HCT116 (cell line): Measurements from ENCODE around the gene INPP4A. TPM values are rescaled to one million over a fixed set of nuclear protein-coding genes. Genes with fewer than 3 reads are reported as not detected.

Experiments used
- ATAC-seq: fragments of 200-7000 bp; cut with Tn5 transposase; 2 replicates; pipeline ENCODE4 v1.9.1; 2020; ENCODE audit warnings: mild to moderate bottlenecking, moderate library complexity
- BruUV-seq: library from RNA; stranded (reverse); fragments of 400-500 nt; replicated peaks from 2 replicates; lab custom pipeline; 2021; lab: Mats Ljungman, UMichigan
- CTCF ChIA-PET: fragments of 300-600 bp; sonication (Branson Sonifier 250); formaldehyde crosslinking; loops from one replicate; lab custom pipeline; 2021; ENCODE audit warnings: antibody characterized with exemption; lab: Charles Lee
- POLR2A ChIA-PET: fragments of 300-600, 350-600 bp; sonication (Branson Sonifier 250); formaldehyde crosslinking; loops from one replicate; lab custom pipeline; 2021; ENCODE audit warnings: antibody characterized with exemption; lab: Charles Lee
- RAD21 ChIA-PET, 2 experiments: fragments of 300-600 bp; sonication (Branson Sonifier 250); formaldehyde crosslinking; loops; one replicate each; lab custom pipeline; 2023; ENCODE audit warnings: low total read pairs in 2 of 2; ENCODE audit not compliant: uncharacterized antibody in 2 of 2, unreplicated experiment in 2 of 2, low non-redundant PET in 1 of 2; lab: Charles Lee
- DNase-seq: peaks from one replicate; pipeline ENCODE4 v3.0.0-alpha.2; 2010; ENCODE audit warnings: low read depth, low spot score
- H2AFZ ChIP-seq: fragments of 200-600 bp; shearing (Covaris generic), sonication (generic); 2 replicates; pipeline ENCODE4 v1.6.1; 2017; ENCODE audit warnings: low read depth, mixed run types, mixed read lengths, antibody characterized with exemption, low read length; ENCODE audit not compliant: poor library complexity, severe bottlenecking
- H3K27ac ChIP-seq: 2 replicates; pipeline ENCODE4 v1.5.1; 2012; ENCODE audit warnings: low read depth, low read length
- H3K27me3 ChIP-seq: fragments of 200-600 bp; sonication (generic); 2 replicates; pipeline ENCODE4 v1.6.1; 2016; ENCODE audit warnings: mixed run types, low read length, mixed read lengths; ENCODE audit not compliant: insufficient read depth
- H3K36me3 ChIP-seq, 2 experiments: fragments of 200-500 bp in 1 of 2; fragments of 200-600 bp in 1 of 2; sonication (Bioruptor generic) in 1 of 2; sonication (generic) in 1 of 2; 2 replicates each; pipeline versions ENCODE4 v1.5.1 to v1.6.1; 2014 to 2016; ENCODE audit warnings: low read length in 2 of 2, inconsistent platforms in 1 of 2, mixed read lengths in 1 of 2, mixed run types in 1 of 2; ENCODE audit not compliant: insufficient read depth in 2 of 2, control insufficient read depth in 1 of 2
- H3K4me1 ChIP-seq, 2 experiments: fragments of 200-600 bp in 1 of 2; sonication (generic) in 1 of 2; 2 replicates each; pipeline versions ENCODE4 v1.5.1 to v1.6.1; 2012 to 2017; ENCODE audit warnings: low read length in 2 of 2, inconsistent platforms in 1 of 2, mild to moderate bottlenecking in 1 of 2, mixed read lengths in 1 of 2, mixed run types in 1 of 2, moderate library complexity in 1 of 2; ENCODE audit not compliant: insufficient read depth in 2 of 2, control insufficient read depth in 1 of 2
- H3K4me2 ChIP-seq: fragments of 200-600 bp; sonication (generic); 2 replicates; pipeline ENCODE4 v1.6.1; 2017; ENCODE audit warnings: mixed run types, low read length, mixed read lengths
- H3K4me3 ChIP-seq, 2 experiments: fragments of 200-600 bp in 1 of 2; sonication (generic) in 1 of 2; replicated peaks in 1 of 2; 2 replicates each; pipeline ENCODE4 v1.5.1; 2011 to 2016; ENCODE audit warnings: low read length in 2 of 2, control low read depth in 1 of 2, low read depth in 1 of 2, mild to moderate bottlenecking in 1 of 2, mixed read lengths in 1 of 2, mixed run types in 1 of 2
- H3K79me2 ChIP-seq: fragments of 200-600 bp; sonication (generic); 2 replicates; pipeline ENCODE4 v1.6.1; 2017; ENCODE audit warnings: mild to moderate bottlenecking, mixed run types, low read length, moderate library complexity, mixed read lengths; ENCODE audit not compliant: insufficient read depth
- H3K9ac ChIP-seq: fragments of 200-600 bp; sonication (generic); 2 replicates; pipeline ENCODE4 v1.6.1; 2016; ENCODE audit warnings: low read length, mixed read lengths
- H3K9me2 ChIP-seq: fragments of 200-600 bp; sonication (generic), shearing (Covaris generic); 2 replicates; pipeline ENCODE4 v1.6.1; 2017; ENCODE audit warnings: mixed run types, mild to moderate bottlenecking, moderate library complexity; ENCODE audit not compliant: insufficient read depth
- H3K9me3 ChIP-seq, 2 experiments: fragments of 200-500 bp in 1 of 2; fragments of 200-600 bp in 1 of 2; sonication (Bioruptor generic) in 1 of 2; sonication (generic) in 1 of 2; 2 replicates each; pipeline ENCODE4 v1.6.1; 2014 to 2017; ENCODE audit warnings: low read length in 2 of 2, mixed read lengths in 2 of 2, inconsistent platforms in 1 of 2, low read depth in 1 of 2, mild to moderate bottlenecking in 1 of 2, mixed run types in 1 of 2, moderate library complexity in 1 of 2; ENCODE audit not compliant: control insufficient read depth in 1 of 2, insufficient read depth in 1 of 2
- H4K20me1 ChIP-seq: fragments of 200-600 bp; sonication (generic), shearing (Covaris generic); 2 replicates; pipeline ENCODE4 v1.6.1; 2017; ENCODE audit warnings: mixed run types, mild to moderate bottlenecking, moderate library complexity; ENCODE audit not compliant: insufficient read depth
- CBX3 ChIP-seq: IDR thresholded peaks from 2 replicates; pipeline ENCODE4 v1.6.1; 2012; ENCODE audit warnings: low read depth
- EZH2 ChIP-seq: fragments of 200-600 bp; sonication (generic); IDR thresholded peaks from 2 replicates; pipeline ENCODE4 v1.6.1; 2017; ENCODE audit warnings: antibody characterized with exemption, mixed run types
- EZH2phosphoT487 ChIP-seq: fragments of 200-600 bp; IDR thresholded peaks from 2 replicates; pipeline ENCODE4 v1.6.1; 2018; ENCODE audit warnings: antibody characterized with exemption, borderline replicate concordance
- POLR2A ChIP-seq: IDR thresholded peaks from 2 replicates; pipeline ENCODE4 v1.7.0; 2011; ENCODE audit warnings: borderline replicate concordance; ENCODE audit not compliant: insufficient read depth, insufficient read length; ENCODE audit errors: extremely low read depth
- SIN3A ChIP-seq: IDR thresholded peaks from 2 replicates; pipeline ENCODE4 v1.6.1; 2012; ENCODE audit warnings: low read depth
- SP1 ChIP-seq: IDR thresholded peaks from 2 replicates; pipeline ENCODE4 v1.6.1; 2012; ENCODE audit warnings: low read depth
- ZBTB33 ChIP-seq: IDR thresholded peaks from 2 replicates; pipeline ENCODE4 v1.6.1; 2011; ENCODE audit warnings: mild to moderate bottlenecking, low read length, moderate library complexity; ENCODE audit not compliant: insufficient replicate concordance; ENCODE audit errors: extremely low read depth
- ZFX ChIP-seq: fragments of 450-650 bp; IDR thresholded peaks from 2 replicates; pipeline ENCODE4 v1.6.1; 2017
- ZNF274 ChIP-seq: fragments of 200-500 bp; sonication (Bioruptor generic); IDR thresholded peaks from 2 replicates; pipeline ENCODE4 v1.6.1; 2014; ENCODE audit warnings: mild to moderate bottlenecking, low read depth, low read length, inconsistent platforms
- intact Hi-C: fragments of 100-400 bp; cut with micrococcal nuclease; formaldehyde crosslinking; loops from 2 replicates; pipeline ENCODE4 v1.10.0; 2022
- total RNA-seq: library from RNA; stranded (reverse); gene quantifications from one replicate; pipeline ENCODE4 v1.2.1, GENCODE V29; 2021; ENCODE audit not compliant: unreplicated experiment
- TF ChIP-seq, protein P1 (sequence below), 3 experiments: fragments of 200-600 bp in 1 of 3; sonication (generic) in 1 of 3; IDR thresholded peaks in 2 of 3; conservative IDR thresholded peaks in 1 of 3; 2 replicates each; pipeline ENCODE4 v1.5.1; 2012 to 2017; ENCODE audit warnings: low read depth in 2 of 3, low read length in 2 of 3, antibody characterized with exemption in 1 of 3, borderline replicate concordance in 1 of 3, control low read depth in 1 of 3, mild to moderate bottlenecking in 1 of 3, mixed read lengths in 1 of 3, mixed run types in 1 of 3, moderate library complexity in 1 of 3; ENCODE audit not compliant: insufficient read depth in 1 of 3

Gene INPP4A
- total RNA-seq, 1 experiment from 2014 or later: 18.5 TPM

GRCh38 chr2:98432145-98432544 is 12.5 kb upstream of the INPP4A start:
- H3K4me1 ChIP-seq: peaks cover 0 to 4% of the 10 kb centered on the region in 2 experiments; a peak in 1 of 4 replicates
- H3K27me3 ChIP-seq: no peaks in the 10 kb centered on the region
- RAD21 ChIA-PET: no interaction called here
- no TSS peak for BruUV-seq
- no peak overlapping the region for H3K4me3 ChIP-seq
- intact Hi-C loops: no loop called here
- no peak overlapping the region for H3K9ac ChIP-seq
- ATAC-seq: no peak
- TF ChIP-seq SP1 (no peak), POLR2A (no peak), EZH2phosphoT487 (no peak), ZFX (no peak), ZBTB33 (no peak), CBX3 (no peak), EZH2 (no peak), ZNF274 (no peak), SIN3A (no peak)
- TF ChIP-seq, protein P1, sequence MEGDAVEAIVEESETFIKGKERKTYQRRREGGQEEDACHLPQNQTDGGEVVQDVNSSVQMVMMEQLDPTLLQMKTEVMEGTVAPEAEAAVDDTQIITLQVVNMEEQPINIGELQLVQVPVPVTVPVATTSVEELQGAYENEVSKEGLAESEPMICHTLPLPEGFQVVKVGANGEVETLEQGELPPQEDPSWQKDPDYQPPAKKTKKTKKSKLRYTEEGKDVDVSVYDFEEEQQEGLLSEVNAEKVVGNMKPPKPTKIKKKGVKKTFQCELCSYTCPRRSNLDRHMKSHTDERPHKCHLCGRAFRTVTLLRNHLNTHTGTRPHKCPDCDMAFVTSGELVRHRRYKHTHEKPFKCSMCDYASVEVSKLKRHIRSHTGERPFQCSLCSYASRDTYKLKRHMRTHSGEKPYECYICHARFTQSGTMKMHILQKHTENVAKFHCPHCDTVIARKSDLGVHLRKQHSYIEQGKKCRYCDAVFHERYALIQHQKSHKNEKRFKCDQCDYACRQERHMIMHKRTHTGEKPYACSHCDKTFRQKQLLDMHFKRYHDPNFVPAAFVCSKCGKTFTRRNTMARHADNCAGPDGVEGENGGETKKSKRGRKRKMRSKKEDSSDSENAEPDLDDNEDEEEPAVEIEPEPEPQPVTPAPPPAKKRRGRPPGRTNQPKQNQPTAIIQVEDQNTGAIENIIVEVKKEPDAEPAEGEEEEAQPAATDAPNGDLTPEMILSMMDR (IDR thresholded peaks at IDR 0.05 in 2 of 3, conservative IDR thresholded peaks at IDR 0.05 in 1 of 3; ENCODE audit: borderline replicate concordance in 1 of 3, insufficient read depth in 1 of 3, low read depth in 2 of 3, low read length in 2 of 3): no peak
- peaks cover 0 to 4% of the 10 kb centered on the region in 2 experiments; a peak in 1 of 4 replicates for H3K9me3 ChIP-seq
- no peak overlapping the region for H3K27ac ChIP-seq
- POLR2A ChIA-PET: no interaction called here
- H3K4me2 ChIP-seq: no peak overlapping the region
- H2AFZ ChIP-seq: no peak overlapping the region
- no peaks in the 10 kb centered on the region for H3K9me2 ChIP-seq
- H3K36me3 ChIP-seq: no peaks in the 10 kb centered on the region
- CTCF ChIA-PET: no interaction called here
- no peaks in the 10 kb centered on the region for H4K20me1 ChIP-seq
- no peak for DNase-seq
- H3K79me2 ChIP-seq: no peaks in the 10 kb centered on the region
